Activated CD4-positive, alpha-beta T cell treated with anti-CD3 and anti-CD28 coated beads for 36 hours (primary cell): ENCODE results near the gene MYO18A. TPM values are rescaled to one million over a fixed set of nuclear protein-coding genes. Genes with fewer than 3 reads are reported as not detected.
"Not testable (repeated sequence)": the region's sequence is repeated elsewhere in the genome, so short reads cannot be mapped to it uniquely, and the experiment has no call there.

Experiments used
- ATAC-seq: fragments of 200-7000 bp; cut with Tn5 transposase; one replicate; pipeline ENCODE4 v1.10.0; 2021; ENCODE audit warnings: mild to moderate bottlenecking, moderate library complexity
- CTCF ChIA-PET: fragments of 350-600 bp; sonication (Branson Sonifier 250); formaldehyde crosslinking; loops from one replicate; lab custom pipeline; 2021; ENCODE audit warnings: antibody characterized with exemption; lab: Charles Lee
- POLR2A ChIA-PET: fragments of 350-600 bp; sonication (Branson Sonifier 250); formaldehyde crosslinking; loops from one replicate; lab custom pipeline; 2021; ENCODE audit warnings: antibody characterized with exemption, inconsistent platforms; lab: Charles Lee
- DNase-seq: peaks from one replicate; pipeline ENCODE4 v3.0.0-alpha.2; 2020
- H3K27ac Mint-ChIP-seq: one replicate; pipeline ENCODE4 v1.8.0; 2021; ENCODE audit warnings: mixed read lengths
- H3K27me3 Mint-ChIP-seq: one replicate; pipeline ENCODE4 v1.8.0; 2021; ENCODE audit warnings: mixed read lengths
- H3K36me3 Mint-ChIP-seq: one replicate; pipeline ENCODE4 v1.8.0; 2021; ENCODE audit warnings: low read depth, mixed read lengths
- H3K4me1 Mint-ChIP-seq: one replicate; pipeline ENCODE4 v1.8.0; 2021; ENCODE audit warnings: mixed read lengths
- H3K4me3 Mint-ChIP-seq: one replicate; pipeline ENCODE4 v1.8.0; 2021; ENCODE audit warnings: mild to moderate bottlenecking, moderate library complexity, mixed read lengths
- H3K9me3 Mint-ChIP-seq: one replicate; pipeline ENCODE4 v1.8.0; 2021; ENCODE audit warnings: low read depth, mixed read lengths
- intact Hi-C, 2 experiments: fragments of 100-400 bp; cut with DNase I in 1 of 2; cut with micrococcal nuclease in 1 of 2; formaldehyde crosslinking; loops; one replicate each; pipeline versions ENCODE4 v1.14.2 to v1.15.1; 2022 to 2024; cut with DNase I, micrococcal nuclease
- total RNA-seq, 2 experiments: library from RNA; stranded (reverse); gene quantifications; one replicate each; pipeline ENCODE4 v1.2.3, GENCODE V29; 2021

MYO18A gene
- total RNA-seq, 2 experiments from 2014 or later = 31.9 to 38.2 TPM

DNA sequence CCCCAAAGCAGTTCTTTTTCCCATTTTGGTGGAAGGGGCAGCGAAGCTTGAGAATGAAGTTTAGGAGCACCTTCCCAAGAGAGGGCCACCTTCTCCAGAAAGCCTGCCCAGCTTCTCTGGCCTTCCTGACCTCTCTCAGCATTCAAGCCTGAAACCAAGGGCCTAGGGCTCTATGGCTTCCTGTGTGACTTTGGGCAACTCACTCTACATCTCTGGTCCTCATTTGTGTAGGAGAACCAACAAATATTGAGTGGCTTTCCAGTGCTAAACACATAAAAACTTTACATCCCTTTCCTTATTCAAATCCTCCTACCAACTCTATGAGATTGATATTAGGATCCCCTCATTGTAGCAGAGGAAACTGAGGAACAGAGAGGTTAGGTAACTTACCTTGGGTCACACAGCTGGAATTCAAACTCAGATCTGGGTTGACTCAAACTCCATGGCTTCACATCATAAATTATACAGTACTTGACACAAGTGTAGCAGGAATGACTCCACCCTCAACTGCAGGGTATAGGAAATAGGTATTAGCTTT lies 32.0 kb upstream of the MYO18A start:
- intact Hi-C loops = no loop called here
- no peaks in the 10 kb centered on the region for H3K27me3 Mint-ChIP-seq
- no peak overlapping the region for H3K4me3 Mint-ChIP-seq
- H3K4me1 Mint-ChIP-seq = no peaks in the 10 kb centered on the region
- ChIA-PET POLR2A (no interaction called here), CTCF (interaction anchor here (0.6 to 2.0 kb wide), 9 partner anchors 7 to 821 kb away, joined by 3 to 7 read pairs (median 3); no protein-coding TSS in a partner anchor)
- DNase-seq (no peak), ATAC-seq (no peak)
- no peaks in the 10 kb centered on the region for H3K9me3 Mint-ChIP-seq
- no peak overlapping the region for H3K27ac Mint-ChIP-seq
- H3K36me3 Mint-ChIP-seq = no peaks in the 10 kb centered on the region

GRCh38 chr17:29210879-29211278 lies 30.7 kb upstream of the MYO18A start:
- Mint-ChIP-seq H3K36me3 (no peaks in the 10 kb centered on the region), H3K27me3 (no peaks in the 10 kb centered on the region), H3K4me1 (no peaks in the 10 kb centered on the region), H3K27ac (no peak overlapping the region), H3K4me3 (no peak overlapping the region), H3K9me3 (no peaks in the 10 kb centered on the region)
- no peak for ATAC-seq
- CTCF ChIA-PET = interaction anchor here (1.0 to 2.0 kb wide), 3 partner anchors 9 to 87 kb away, joined by 3 to 7 read pairs (median 3); no protein-coding TSS in a partner anchor
- intact Hi-C loops = no loop called here
- POLR2A ChIA-PET = no interaction called here
- DNase-seq = no peak

- POLR2A ChIA-PET = no interaction called here
- H3K27ac Mint-ChIP-seq = no peak overlapping the region
- no peak for DNase-seq
- no peaks in the 10 kb centered on the region for H3K4me1 Mint-ChIP-seq
- no peak overlapping the region for H3K4me3 Mint-ChIP-seq
- ATAC-seq = no peak
- peaks cover 4% of the 10 kb centered on the region for H3K27me3 Mint-ChIP-seq
- H3K36me3 Mint-ChIP-seq = no peaks in the 10 kb centered on the region
- CTCF ChIA-PET = interaction anchor here (0.9 to 3.6 kb wide), 3 partner anchors 10 to 93 kb away, joined by 3 to 17 read pairs (median 4); no protein-coding TSS in a partner anchor
- H3K9me3 Mint-ChIP-seq = no peaks in the 10 kb centered on the region
- intact Hi-C loops = no loop called here
Measured at GRCh38 chr17:29209073-29209472, 28.9 kb upstream of the MYO18A start.

- H3K27me3 Mint-ChIP-seq = peaks cover 4% of the 10 kb centered on the region
- no peaks in the 10 kb centered on the region for H3K36me3 Mint-ChIP-seq
- ATAC-seq (no peak), DNase-seq (no peak)
- no peaks in the 10 kb centered on the region for H3K9me3 Mint-ChIP-seq
- POLR2A ChIA-PET = no interaction called here
- H3K27ac Mint-ChIP-seq = no peak overlapping the region
- CTCF ChIA-PET = interaction anchor here (0.7 to 3.6 kb wide), 6 partner anchors 8 to 95 kb away, joined by 3 to 17 read pairs (median 4); no protein-coding TSS in a partner anchor
- no peaks in the 10 kb centered on the region for H3K4me1 Mint-ChIP-seq
- intact Hi-C loops = no loop called here
- H3K4me3 Mint-ChIP-seq = no peak overlapping the region
Measured at GRCh38 chr17:29207975-29208374, 27.8 kb upstream of the MYO18A start.

- ChIA-PET POLR2A (no interaction called here), CTCF (interaction anchor here (0.8 to 1.4 kb wide), 2 partner anchors 14 to 478 kb away, joined by 3 to 6 read pairs; no protein-coding TSS in a partner anchor)
- no peak overlapping the region for H3K27ac Mint-ChIP-seq
- no peaks in the 10 kb centered on the region for H3K9me3 Mint-ChIP-seq
- H3K4me3 Mint-ChIP-seq = no peak overlapping the region
- peaks cover 4% of the 10 kb centered on the region for H3K27me3 Mint-ChIP-seq
- DNase-seq = no peak
- intact Hi-C loops = no loop called here
- no peaks in the 10 kb centered on the region for H3K4me1 Mint-ChIP-seq
- ATAC-seq = no peak
- no peaks in the 10 kb centered on the region for H3K36me3 Mint-ChIP-seq
Measured at GRCh38 chr17:29205047-29205446, 24.8 kb upstream of the MYO18A start.

DNA sequence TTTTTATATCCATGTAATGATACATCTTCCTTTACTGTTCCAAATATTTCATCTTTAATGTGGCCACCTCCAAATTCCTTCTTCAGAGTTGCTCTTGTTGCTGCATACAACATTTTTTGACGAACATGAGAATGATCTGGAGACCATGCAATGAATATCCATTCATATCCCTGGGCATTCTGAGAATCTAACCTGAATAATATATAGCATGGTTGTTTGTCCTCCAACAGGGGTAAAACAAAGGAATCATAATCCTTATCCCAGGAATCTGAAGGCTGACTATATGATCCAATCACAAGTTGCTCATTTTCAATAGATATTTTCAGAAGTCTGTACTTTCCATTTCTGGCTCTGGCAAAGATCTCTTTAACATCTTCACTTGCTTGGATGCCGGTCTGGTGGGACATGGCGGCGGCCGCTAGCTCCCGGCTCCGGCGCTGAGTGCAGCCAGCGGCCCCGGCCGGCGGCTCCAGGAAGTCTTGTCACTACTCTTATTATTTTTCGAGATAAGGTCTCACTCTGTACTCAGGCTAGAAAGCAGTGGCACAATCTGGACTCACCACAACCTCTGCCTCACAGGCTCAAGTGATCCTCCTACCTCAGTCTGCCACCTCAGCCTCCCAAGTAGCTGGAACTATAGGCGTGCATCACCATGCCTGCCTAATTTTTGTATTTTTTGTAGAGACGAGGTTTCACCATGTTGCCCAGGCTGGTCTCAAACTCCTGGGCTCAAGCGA lies 24.0 kb upstream of the MYO18A start:
- intact Hi-C loops = not testable (repeated sequence)
- CTCF ChIA-PET = interaction anchor here (0.8 to 1.1 kb wide), 4 partner anchors 26 to 477 kb away, joined by 3 to 4 read pairs (median 3); no protein-coding TSS in a partner anchor

GRCh38 chr17:29197516-29198272 lies 17.5 kb upstream of the MYO18A start:
- intact Hi-C loops = loop anchor here in 1 of 2 experiments (10.0 kb wide), 1 partner anchor 173 kb away; no protein-coding TSS in a partner anchor
- Mint-ChIP-seq H3K9me3 (no peaks in the 10 kb centered on the region), H3K27ac (no peak overlapping the region), H3K27me3 (peaks cover 4% of the 10 kb centered on the region), H3K4me1 (peaks cover 2% of the 10 kb centered on the region), H3K36me3 (no peaks in the 10 kb centered on the region), H3K4me3 (no peak overlapping the region)
- no peak for DNase-seq
- ChIA-PET POLR2A (no interaction called here), CTCF (interaction anchor here (0.6 to 2.3 kb wide), 5 partner anchors 17 to 81 kb away, joined by 3 to 15 read pairs (median 5); partner anchors contain the start of gene MYO18A)
- no peak for ATAC-seq

More for the DNA sequence above, 24.0 kb upstream of the MYO18A start:
- H3K27me3 Mint-ChIP-seq, H3K27ac Mint-ChIP-seq, ATAC-seq, POLR2A ChIA-PET, H3K4me3 Mint-ChIP-seq, H3K4me1 Mint-ChIP-seq, H3K36me3 Mint-ChIP-seq, H3K9me3 Mint-ChIP-seq, DNase-seq: not testable (repeated sequence)

DNA sequence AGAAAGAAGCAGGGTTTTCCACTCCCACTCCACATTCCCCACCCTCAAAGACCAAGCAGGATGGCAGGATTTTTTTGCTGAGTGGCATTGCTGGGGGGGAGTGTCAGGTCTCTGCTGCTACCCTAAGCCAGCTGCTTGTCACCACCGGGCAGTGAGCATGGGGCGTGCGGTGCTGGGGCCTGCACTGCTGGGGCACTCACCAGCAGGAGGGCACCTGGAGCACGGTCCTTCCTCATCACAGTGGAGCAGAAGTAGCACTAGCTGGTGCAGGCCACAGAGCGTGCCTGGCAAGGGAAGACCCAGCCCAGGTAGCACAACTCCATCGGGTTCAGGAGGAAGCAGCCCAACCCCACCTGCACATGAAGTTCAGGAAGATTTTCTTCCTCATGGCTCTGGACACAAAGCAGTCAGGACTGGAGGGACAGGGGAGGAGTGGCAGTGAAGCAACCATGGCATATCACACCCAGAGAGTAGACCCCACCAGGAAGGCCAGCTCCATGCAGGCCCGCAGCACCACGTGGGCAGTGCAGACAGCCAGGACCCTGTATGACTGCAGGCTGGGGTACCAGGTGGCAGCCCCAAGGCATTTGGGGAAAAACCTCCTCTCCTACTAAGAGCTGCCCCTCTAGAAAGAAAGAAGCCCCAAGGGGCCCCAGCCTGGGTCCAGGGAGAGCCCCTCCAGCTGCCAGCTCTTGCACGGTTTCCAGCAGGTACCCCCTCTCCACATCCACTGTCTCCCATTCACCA lies 16.7 kb upstream of the MYO18A start:
- H3K4me1 Mint-ChIP-seq = peaks cover 2% of the 10 kb centered on the region
- peaks cover 6% of the 10 kb centered on the region for H3K27me3 Mint-ChIP-seq
- no peaks in the 10 kb centered on the region for H3K9me3 Mint-ChIP-seq
- H3K36me3 Mint-ChIP-seq = no peaks in the 10 kb centered on the region
- intact Hi-C loops = loop anchor here in 1 of 2 experiments (10.0 kb wide), 1 partner anchor 172 kb away; no protein-coding TSS in a partner anchor
- no peak overlapping the region for H3K27ac Mint-ChIP-seq
- DNase-seq (no peak), ATAC-seq (no peak)
- CTCF ChIA-PET = interaction anchor here (0.8 to 2.3 kb wide), 4 partner anchors 17 to 80 kb away, joined by 5 to 15 read pairs (median 6); partner anchors contain the start of gene MYO18A
- no peak overlapping the region for H3K4me3 Mint-ChIP-seq
- POLR2A ChIA-PET = no interaction called here

DNA sequence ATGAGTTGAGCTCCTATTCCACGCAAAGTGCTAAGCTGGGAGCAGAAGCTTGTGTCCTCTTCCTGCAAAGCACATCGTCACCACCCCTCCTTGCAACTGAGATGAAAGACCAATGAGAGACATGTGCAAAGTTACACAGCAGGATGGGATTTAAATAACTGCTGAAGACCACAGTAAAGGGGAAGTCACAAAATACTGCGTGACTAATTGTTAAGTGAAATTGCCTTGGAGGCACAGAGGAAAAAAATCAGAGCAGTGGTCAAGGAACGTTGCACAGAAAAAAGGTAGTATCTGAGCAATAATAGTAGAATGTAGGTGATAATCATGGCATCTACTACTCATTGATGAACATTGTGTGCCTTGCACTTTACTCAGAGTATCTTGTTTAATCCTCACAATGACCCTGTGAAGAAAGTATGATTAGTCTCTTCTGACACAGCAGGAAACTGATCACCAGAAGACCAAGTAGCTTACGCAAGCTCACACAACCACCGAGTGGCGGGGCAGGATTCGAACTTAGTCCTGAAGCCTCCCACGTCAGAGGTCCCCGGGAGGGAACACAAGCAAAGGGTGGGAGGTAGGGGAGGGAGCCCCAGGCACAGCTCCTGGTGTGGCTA lies 15.4 kb upstream of the MYO18A start:
- no peaks in the 10 kb centered on the region for H3K9me3 Mint-ChIP-seq
- ChIA-PET POLR2A (no interaction called here), CTCF (interaction anchor here (0.6 to 1.6 kb wide), 7 partner anchors 16 to 713 kb away, joined by 3 to 10 read pairs (median 3); partner anchors contain the start of gene MYO18A)
- intact Hi-C loops = loop anchor here in 1 of 2 experiments (10.0 kb wide), 1 partner anchor 171 kb away; no protein-coding TSS in a partner anchor
- no peak overlapping the region for H3K27ac Mint-ChIP-seq
- no peak for DNase-seq
- peaks cover 8% of the 10 kb centered on the region for H3K27me3 Mint-ChIP-seq
- no peak overlapping the region for H3K4me3 Mint-ChIP-seq
- peak; percentile 39 for ATAC-seq
- H3K4me1 Mint-ChIP-seq = peaks cover 2% of the 10 kb centered on the region
- no peaks in the 10 kb centered on the region for H3K36me3 Mint-ChIP-seq

GRCh38 chr17:29194669-29195068 lies 14.5 kb upstream of the MYO18A start:
- DNase-seq (no peak), ATAC-seq (no peak)
- H3K36me3 Mint-ChIP-seq = no peaks in the 10 kb centered on the region
- H3K27me3 Mint-ChIP-seq = peaks cover 8% of the 10 kb centered on the region
- H3K27ac Mint-ChIP-seq = no peak overlapping the region
- intact Hi-C loops = loop anchor here in 1 of 2 experiments (10.0 kb wide), 1 partner anchor 170 kb away; no protein-coding TSS in a partner anchor
- no peak overlapping the region for H3K4me3 Mint-ChIP-seq
- ChIA-PET POLR2A (no interaction called here), CTCF (interaction anchor here (0.7 to 4.2 kb wide), 5 partner anchors 15 to 229 kb away, joined by 3 to 19 read pairs (median 3); partner anchors contain the start of gene MYO18A)
- H3K9me3 Mint-ChIP-seq = no peaks in the 10 kb centered on the region
- peaks cover 2% of the 10 kb centered on the region for H3K4me1 Mint-ChIP-seq
